ENCODE measurements around the gene RPS23. TPM values are rescaled to one million over a fixed set of nuclear protein-coding genes. Genes with fewer than 3 reads are reported as not detected.

The RPS23 gene
- total and polyA plus RNA-seq, 4 experiments from 2014 or later = 2,379 to 3,147 (median 3,034) TPM

- no peak for DNase-seq
- Histone ChIP-seq H3K27me3 (ENCODE audit: insufficient read depth, low read length) (no peaks in the 10 kb centered on the region), H3K27ac (ENCODE audit: low read depth, low read length) (no peak overlapping the region), H3K4me1 (ENCODE audit: insufficient read depth, low read length) (no peaks in the 10 kb centered on the region), H3K9me3 (ENCODE audit: control insufficient read depth in 1 of 2, low read length in 2 of 2) (no peaks in the 10 kb centered on the region), H3K4me3 (ENCODE audit: low read length in 2 of 2) (no peak overlapping the region), H3K36me3 (ENCODE audit: insufficient read depth, low read length) (no peaks in the 10 kb centered on the region)
- Mint-ChIP-seq H3K27me3 (no peaks in the 10 kb centered on the region), H3K4me3 (no peak overlapping the region), H3K9me3 (peaks cover 0 to 29% (median 20%) of the 10 kb centered on the region in 8 donors), H3K4me1 (no peaks in the 10 kb centered on the region), H3K27ac (no peak overlapping the region), H3K36me3 (peaks cover 6 to 21% of the 10 kb centered on the region in 2 donors)
- intact Hi-C loops (cut with micrococcal nuclease) = no loop called here
- ChIA-PET POLR2A (ENCODE audit: partially characterized antibody) (no interaction called here), CTCF (ENCODE audit: partially characterized antibody) (no interaction called here)
These were observed 33.1 kb downstream of the RPS23 start for GRCh38 chr5:82244854-82245635.

GRCh38 chr5:82244151-82244550 lies 34.0 kb downstream of the RPS23 start:
- CTCF ChIA-PET (ENCODE audit: partially characterized antibody) = interaction anchor here (1.3 kb wide), 1 partner anchor 18 kb away, joined by 3 read pairs; no protein-coding TSS in a partner anchor
- no peaks in the 10 kb centered on the region for H3K9me3 ChIP-seq (ENCODE audit: control insufficient read depth in 1 of 2, low read length in 2 of 2)

GRCh38 chr5:82234885-82235284 lies 43.3 kb downstream of the RPS23 start:
- Mint-ChIP-seq H3K4me3 (no peak overlapping the region), H3K4me1 (no peaks in the 10 kb centered on the region), H3K27ac (no peak overlapping the region), H3K9me3 (no peaks in the 10 kb centered on the region), H3K27me3 (no peaks in the 10 kb centered on the region), H3K36me3 (peaks cover 0 to 5% of the 10 kb centered on the region in 2 donors)
- Histone ChIP-seq H3K27me3 (ENCODE audit: insufficient read depth, low read length) (no peaks in the 10 kb centered on the region), H3K9me3 (ENCODE audit: control insufficient read depth in 1 of 2, low read length in 2 of 2) (no peaks in the 10 kb centered on the region), H3K4me1 (ENCODE audit: insufficient read depth, low read length) (no peaks in the 10 kb centered on the region), H3K36me3 (ENCODE audit: insufficient read depth, low read length) (no peaks in the 10 kb centered on the region), H3K27ac (ENCODE audit: low read depth, low read length) (no peak overlapping the region), H3K4me3 (ENCODE audit: low read length in 2 of 2) (no peak overlapping the region)
- DNase-seq = no peak
- ChIA-PET POLR2A (ENCODE audit: partially characterized antibody) (no interaction called here), CTCF (ENCODE audit: partially characterized antibody) (interaction anchor here (1.9 kb wide), 1 partner anchor 9 kb away, joined by 10 read pairs; no protein-coding TSS in a partner anchor)
- intact Hi-C loops (cut with micrococcal nuclease) = no loop called here

More at GRCh38 chr5:82244151-82244550, 34.0 kb downstream of the RPS23 start:
- DNase-seq = no peak
- H3K27me3 ChIP-seq (ENCODE audit: insufficient read depth, low read length) = no peaks in the 10 kb centered on the region
- Mint-ChIP-seq H3K4me1 (no peaks in the 10 kb centered on the region), H3K4me3 (no peak overlapping the region), H3K27ac (no peak overlapping the region), H3K27me3 (no peaks in the 10 kb centered on the region), H3K36me3 (peaks cover 6 to 21% of the 10 kb centered on the region in 2 donors), H3K9me3 (peaks cover 0 to 29% (median 20%) of the 10 kb centered on the region in 8 donors)
- H3K4me1 ChIP-seq (ENCODE audit: insufficient read depth, low read length) = no peaks in the 10 kb centered on the region
- POLR2A ChIA-PET (ENCODE audit: partially characterized antibody) = no interaction called here
- H3K36me3 ChIP-seq (ENCODE audit: insufficient read depth, low read length) = no peaks in the 10 kb centered on the region
- no peak overlapping the region for H3K4me3 ChIP-seq (ENCODE audit: low read length in 2 of 2)
- no peak overlapping the region for H3K27ac ChIP-seq (ENCODE audit: low read depth, low read length)
- intact Hi-C loops (cut with micrococcal nuclease) = no loop called here

- peak overlapping the region in 1 of 8 donors; percentile 51 for H3K4me3 Mint-ChIP-seq
- H3K9me3 ChIP-seq (ENCODE audit: control insufficient read depth in 1 of 2, low read length in 2 of 2) = no peaks in the 10 kb centered on the region
- POLR2A ChIA-PET (ENCODE audit: partially characterized antibody) = no interaction called here
- H3K27me3 ChIP-seq (ENCODE audit: insufficient read depth, low read length) = no peaks in the 10 kb centered on the region
- H3K4me1 Mint-ChIP-seq = peaks cover 3 to 14% (median 5%) of the 10 kb centered on the region in 4 donors
- intact Hi-C loops (cut with micrococcal nuclease) = loop anchor here (1.0 to 5.0 kb wide), 6 partner anchors 373 to 800 kb away; partner anchors contain the start of gene SSBP2
- H3K4me1 ChIP-seq (ENCODE audit: insufficient read depth, low read length) = no peaks in the 10 kb centered on the region
- no peak overlapping the region for H3K27ac ChIP-seq (ENCODE audit: low read depth, low read length)
- no peaks in the 10 kb centered on the region for H3K9me3 Mint-ChIP-seq
- H3K36me3 ChIP-seq (ENCODE audit: insufficient read depth, low read length) = no peaks in the 10 kb centered on the region
- H3K36me3 Mint-ChIP-seq = no peaks in the 10 kb centered on the region
- DNase-seq = peak; percentile 58 to 65 (median 63)
- H3K27me3 Mint-ChIP-seq = no peaks in the 10 kb centered on the region
- H3K4me3 ChIP-seq (ENCODE audit: low read length in 2 of 2) = no peak overlapping the region
- CTCF ChIA-PET (ENCODE audit: partially characterized antibody) = interaction anchor here (0.8 to 3.1 kb wide), 18 partner anchors 9 to 929 kb away, joined by 3 to 35 read pairs (median 5); no protein-coding TSS in a partner anchor
- H3K27ac Mint-ChIP-seq = peak overlapping the region in 2 of 7 donors; percentile 4 to 43
These were observed 52.5 kb downstream of the RPS23 start for GRCh38 chr5:82225525-82226172.

Measured in CD4-positive, alpha-beta memory T cell (primary cell).